HepG2 (cell line): ENCODE data around the gene PYGO2. TPM values are rescaled to one million over a fixed set of nuclear protein-coding genes. Genes with fewer than 3 reads are reported as not detected.
A peak's percentile ranks its signal among the peaks of the same experiment; 100 is the strongest.

Source experiments
- ATF1 ChIP-seq: IDR thresholded peaks from 2 replicates; pipeline ENCODE4 v1.6.1; 2016; ENCODE audit warnings: mild to moderate bottlenecking, control low read depth
- DBP ChIP-seq: sonication (generic); formaldehyde crosslinking; IDR thresholded peaks from 2 replicates; pipeline ENCODE4 v1.4.0; 2020; ENCODE audit warnings: missing genetic modification reagents; ENCODE audit errors: not compliant biosample characterization
- FOSL2 ChIP-seq: sonication (generic); formaldehyde crosslinking; IDR thresholded peaks from 2 replicates; pipeline ENCODE4 v1.4.0; 2020; ENCODE audit warnings: missing genetic modification reagents
- MLLT10 ChIP-seq: sonication (generic); formaldehyde crosslinking; IDR thresholded peaks from 2 replicates; pipeline ENCODE4 v1.4.0; 2020; ENCODE audit warnings: missing genetic modification reagents
- STAT6 ChIP-seq: sonication (generic); formaldehyde crosslinking; IDR thresholded peaks from 2 replicates; pipeline ENCODE4 v1.4.0; 2020; ENCODE audit warnings: missing genetic modification reagents, mild to moderate bottlenecking, borderline replicate concordance
- TFAP4 ChIP-seq: sonication (generic); IDR thresholded peaks from 2 replicates; pipeline ENCODE4 v1.6.1; 2016; ENCODE audit warnings: low read depth, borderline replicate concordance
- TGIF2 ChIP-seq: IDR thresholded peaks from 2 replicates; pipeline ENCODE4 v1.6.1; 2016; ENCODE audit warnings: control low read depth, missing compliant biosample characterization
- ZKSCAN1 ChIP-seq: fragments of 150-350 bp; IDR thresholded peaks from 2 replicates; pipeline ENCODE4 v1.6.1; 2014; ENCODE audit warnings: low read length
- ZNF101 ChIP-seq: sonication (generic); formaldehyde crosslinking; IDR thresholded peaks from 2 replicates; pipeline ENCODE4 v1.4.0; 2020; ENCODE audit warnings: mild to moderate bottlenecking, low read depth, missing genetic modification reagents, borderline replicate concordance
- ZNF547 ChIP-seq: sonication (generic); formaldehyde crosslinking; IDR thresholded peaks from 2 replicates; pipeline ENCODE4 v1.5.1; 2020; ENCODE audit warnings: mild to moderate bottlenecking, missing genetic modification reagents
- ZNF790 ChIP-seq: sonication (generic); formaldehyde crosslinking; IDR thresholded peaks from 2 replicates; pipeline ENCODE4 v1.8.0; 2022; ENCODE audit warnings: missing genetic modification reagents, mild to moderate bottlenecking, borderline replicate concordance
- polyA plus RNA-seq, 8 experiments: library from polyadenylated mRNA; depleted of rRNA in 3 of 8; stranded (reverse) in 7 of 8; unstranded in 1 of 8; fragments of >200 nt; fragmentation: Illumina TruSeq in 4 of 8; extraction: Trizol in 4 of 8; gene quantifications; 2 replicates each; pipeline versions ENCODE4 v1.2.1 to v1.2.3, GENCODE V29; 2011 to 2016; ENCODE audit warnings: low read depth in 4 of 8, missing spikeins in 1 of 8, mixed read lengths in 1 of 8; ENCODE audit not compliant: insufficient read depth in 1 of 8
- total RNA-seq, 5 experiments: library from RNA; depleted of rRNA; stranded (reverse); fragments of >200 nt; fragmentation: Illumina TruSeq; extraction: Trizol; gene quantifications; 2 replicates each; pipeline ENCODE4 v1.2.3, GENCODE V29; 2016; ENCODE audit warnings: low read depth in 1 of 5
- TF ChIP-seq, protein P1 (sequence below): sonication (generic); formaldehyde crosslinking; IDR thresholded peaks from 2 replicates; pipeline ENCODE4 v1.9.0; 2022; ENCODE audit warnings: missing genetic modification reagents, mild to moderate bottlenecking, borderline replicate concordance
- TF ChIP-seq, protein P2 (sequence below): IDR thresholded peaks from 2 replicates; pipeline ENCODE4 v1.6.1; 2016; ENCODE audit warnings: low read depth
- TF ChIP-seq, protein P3 (sequence below): sonication (generic); formaldehyde crosslinking; IDR thresholded peaks from 2 replicates; pipeline ENCODE4 v1.5.1; 2020; ENCODE audit warnings: mild to moderate bottlenecking, missing genetic modification reagents, moderate library complexity

The PYGO2 gene
- total and polyA plus RNA-seq, 2 of the 13 experiments (the other 11 are each of a cell fraction or from before 2014, with no cell fraction given) = 20.3 to 21.8 TPM

GRCh38 chr1:154937085-154937987 is 24.2 kb downstream of the PYGO2 start (continued):
- TF ChIP-seq, protein P1, sequence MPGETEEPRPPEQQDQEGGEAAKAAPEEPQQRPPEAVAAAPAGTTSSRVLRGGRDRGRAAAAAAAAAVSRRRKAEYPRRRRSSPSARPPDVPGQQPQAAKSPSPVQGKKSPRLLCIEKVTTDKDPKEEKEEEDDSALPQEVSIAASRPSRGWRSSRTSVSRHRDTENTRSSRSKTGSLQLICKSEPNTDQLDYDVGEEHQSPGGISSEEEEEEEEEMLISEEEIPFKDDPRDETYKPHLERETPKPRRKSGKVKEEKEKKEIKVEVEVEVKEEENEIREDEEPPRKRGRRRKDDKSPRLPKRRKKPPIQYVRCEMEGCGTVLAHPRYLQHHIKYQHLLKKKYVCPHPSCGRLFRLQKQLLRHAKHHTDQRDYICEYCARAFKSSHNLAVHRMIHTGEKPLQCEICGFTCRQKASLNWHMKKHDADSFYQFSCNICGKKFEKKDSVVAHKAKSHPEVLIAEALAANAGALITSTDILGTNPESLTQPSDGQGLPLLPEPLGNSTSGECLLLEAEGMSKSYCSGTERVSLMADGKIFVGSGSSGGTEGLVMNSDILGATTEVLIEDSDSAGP = no peak; the same call in 1 of the 2 replicates
- TF ChIP-seq ATF1 (CRISPR knock-in tag) (peak; percentile 94), FOSL2 (CRISPR knock-in tag) (peak; percentile 8; the same call in 1 of the 2 replicates), ZNF101 (CRISPR knock-in tag) (no peak), DBP (no peak), TGIF2 (CRISPR knock-in tag) (peak; percentile 59; the same call in 1 of the 2 replicates), ZNF790 (CRISPR knock-in tag) (no peak), ZKSCAN1 (no peak), ZNF547 (CRISPR knock-in tag) (no peak), STAT6 (CRISPR knock-in tag) (0 out of 2 replicates have a peak, but pooled peaks have one; percentile 33), MLLT10 (CRISPR knock-in tag) (no peak), TFAP4 (no peak; the same call in 1 of the 2 replicates)
- TF ChIP-seq, protein P2, sequence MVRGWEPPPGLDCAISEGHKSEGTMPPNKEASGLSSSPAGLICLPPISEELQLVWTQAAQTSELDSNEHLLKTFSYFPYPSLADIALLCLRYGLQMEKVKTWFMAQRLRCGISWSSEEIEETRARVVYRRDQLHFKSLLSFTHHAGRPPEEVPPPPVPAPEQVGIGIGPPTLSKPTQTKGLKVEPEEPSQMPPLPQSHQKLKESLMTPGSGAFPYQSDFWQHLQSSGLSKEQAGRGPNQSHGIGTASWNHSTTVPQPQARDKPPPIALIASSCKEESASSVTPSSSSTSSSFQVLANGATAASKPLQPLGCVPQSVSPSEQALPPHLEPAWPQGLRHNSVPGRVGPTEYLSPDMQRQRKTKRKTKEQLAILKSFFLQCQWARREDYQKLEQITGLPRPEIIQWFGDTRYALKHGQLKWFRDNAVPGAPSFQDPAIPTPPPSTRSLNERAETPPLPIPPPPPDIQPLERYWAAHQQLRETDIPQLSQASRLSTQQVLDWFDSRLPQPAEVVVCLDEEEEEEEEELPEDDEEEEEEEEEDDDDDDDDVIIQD (CRISPR knock-in tag) = no peak
- TF ChIP-seq, protein P3, sequence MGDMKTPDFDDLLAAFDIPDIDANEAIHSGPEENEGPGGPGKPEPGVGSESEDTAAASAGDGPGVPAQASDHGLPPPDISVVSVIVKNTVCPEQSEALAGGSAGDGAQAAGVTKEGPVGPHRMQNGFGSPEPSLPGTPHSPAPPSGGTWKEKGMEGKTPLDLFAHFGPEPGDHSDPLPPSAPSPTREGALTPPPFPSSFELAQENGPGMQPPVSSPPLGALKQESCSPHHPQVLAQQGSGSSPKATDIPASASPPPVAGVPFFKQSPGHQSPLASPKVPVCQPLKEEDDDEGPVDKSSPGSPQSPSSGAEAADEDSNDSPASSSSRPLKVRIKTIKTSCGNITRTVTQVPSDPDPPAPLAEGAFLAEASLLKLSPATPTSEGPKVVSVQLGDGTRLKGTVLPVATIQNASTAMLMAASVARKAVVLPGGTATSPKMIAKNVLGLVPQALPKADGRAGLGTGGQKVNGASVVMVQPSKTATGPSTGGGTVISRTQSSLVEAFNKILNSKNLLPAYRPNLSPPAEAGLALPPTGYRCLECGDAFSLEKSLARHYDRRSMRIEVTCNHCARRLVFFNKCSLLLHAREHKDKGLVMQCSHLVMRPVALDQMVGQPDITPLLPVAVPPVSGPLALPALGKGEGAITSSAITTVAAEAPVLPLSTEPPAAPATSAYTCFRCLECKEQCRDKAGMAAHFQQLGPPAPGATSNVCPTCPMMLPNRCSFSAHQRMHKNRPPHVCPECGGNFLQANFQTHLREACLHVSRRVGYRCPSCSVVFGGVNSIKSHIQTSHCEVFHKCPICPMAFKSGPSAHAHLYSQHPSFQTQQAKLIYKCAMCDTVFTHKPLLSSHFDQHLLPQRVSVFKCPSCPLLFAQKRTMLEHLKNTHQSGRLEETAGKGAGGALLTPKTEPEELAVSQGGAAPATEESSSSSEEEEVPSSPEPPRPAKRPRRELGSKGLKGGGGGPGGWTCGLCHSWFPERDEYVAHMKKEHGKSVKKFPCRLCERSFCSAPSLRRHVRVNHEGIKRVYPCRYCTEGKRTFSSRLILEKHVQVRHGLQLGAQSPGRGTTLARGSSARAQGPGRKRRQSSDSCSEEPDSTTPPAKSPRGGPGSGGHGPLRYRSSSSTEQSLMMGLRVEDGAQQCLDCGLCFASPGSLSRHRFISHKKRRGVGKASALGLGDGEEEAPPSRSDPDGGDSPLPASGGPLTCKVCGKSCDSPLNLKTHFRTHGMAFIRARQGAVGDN (CRISPR knock-in tag) = no peak; the same call in 1 of the 2 replicates
